Measurements from ENCODE around the gene NOP56.

DNA sequence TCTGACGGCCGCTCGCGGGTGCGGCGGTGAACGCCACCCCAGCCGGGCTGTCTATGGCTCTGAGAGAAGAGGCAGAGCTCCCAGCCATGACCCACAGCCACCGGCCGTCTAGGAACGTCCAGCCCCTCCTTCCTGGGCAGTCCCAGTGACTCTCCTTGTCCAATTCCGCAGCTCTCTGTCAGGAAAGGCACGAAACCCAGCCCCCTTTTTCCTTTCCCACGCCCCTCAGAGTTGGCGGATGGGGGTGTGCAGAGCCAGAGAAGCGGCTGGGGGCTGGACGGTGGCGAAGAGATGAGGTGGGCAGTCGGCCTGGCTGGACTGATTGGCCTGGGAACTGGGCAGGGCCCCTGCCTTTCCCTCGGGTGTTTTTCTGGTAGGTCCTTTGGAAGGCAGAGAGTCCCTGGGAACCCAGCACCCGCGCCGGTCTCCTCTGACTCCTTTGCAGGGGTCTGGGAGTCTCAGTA is 41.6 kb downstream of the NOP56 start:
- TF ChIP-seq, protein P1, sequence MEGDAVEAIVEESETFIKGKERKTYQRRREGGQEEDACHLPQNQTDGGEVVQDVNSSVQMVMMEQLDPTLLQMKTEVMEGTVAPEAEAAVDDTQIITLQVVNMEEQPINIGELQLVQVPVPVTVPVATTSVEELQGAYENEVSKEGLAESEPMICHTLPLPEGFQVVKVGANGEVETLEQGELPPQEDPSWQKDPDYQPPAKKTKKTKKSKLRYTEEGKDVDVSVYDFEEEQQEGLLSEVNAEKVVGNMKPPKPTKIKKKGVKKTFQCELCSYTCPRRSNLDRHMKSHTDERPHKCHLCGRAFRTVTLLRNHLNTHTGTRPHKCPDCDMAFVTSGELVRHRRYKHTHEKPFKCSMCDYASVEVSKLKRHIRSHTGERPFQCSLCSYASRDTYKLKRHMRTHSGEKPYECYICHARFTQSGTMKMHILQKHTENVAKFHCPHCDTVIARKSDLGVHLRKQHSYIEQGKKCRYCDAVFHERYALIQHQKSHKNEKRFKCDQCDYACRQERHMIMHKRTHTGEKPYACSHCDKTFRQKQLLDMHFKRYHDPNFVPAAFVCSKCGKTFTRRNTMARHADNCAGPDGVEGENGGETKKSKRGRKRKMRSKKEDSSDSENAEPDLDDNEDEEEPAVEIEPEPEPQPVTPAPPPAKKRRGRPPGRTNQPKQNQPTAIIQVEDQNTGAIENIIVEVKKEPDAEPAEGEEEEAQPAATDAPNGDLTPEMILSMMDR (IDR thresholded peaks at IDR 0.05; ENCODE audit: control extremely low read depth in 1 of 3, insufficient read depth in 1 of 3, low read depth in 1 of 3, low read length in 3 of 3), result no peak
- TF ChIP-seq BACH1 (IDR thresholded peaks at IDR 0.05; ENCODE audit: low read length), result no peak
- TF ChIP-seq, protein P2, sequence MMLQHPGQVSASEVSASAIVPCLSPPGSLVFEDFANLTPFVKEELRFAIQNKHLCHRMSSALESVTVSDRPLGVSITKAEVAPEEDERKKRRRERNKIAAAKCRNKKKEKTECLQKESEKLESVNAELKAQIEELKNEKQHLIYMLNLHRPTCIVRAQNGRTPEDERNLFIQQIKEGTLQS (IDR thresholded peaks at IDR 0.05; ENCODE audit: insufficient read depth, low read depth, low read length), result no peak
